ENCODE results near the gene SNX24. TPM values are rescaled to one million over a fixed set of nuclear protein-coding genes. Genes with fewer than 3 reads are reported as not detected.

SNX24 gene
- total RNA-seq, 1 donor from 2014 or later: 19.3 TPM

DNA sequence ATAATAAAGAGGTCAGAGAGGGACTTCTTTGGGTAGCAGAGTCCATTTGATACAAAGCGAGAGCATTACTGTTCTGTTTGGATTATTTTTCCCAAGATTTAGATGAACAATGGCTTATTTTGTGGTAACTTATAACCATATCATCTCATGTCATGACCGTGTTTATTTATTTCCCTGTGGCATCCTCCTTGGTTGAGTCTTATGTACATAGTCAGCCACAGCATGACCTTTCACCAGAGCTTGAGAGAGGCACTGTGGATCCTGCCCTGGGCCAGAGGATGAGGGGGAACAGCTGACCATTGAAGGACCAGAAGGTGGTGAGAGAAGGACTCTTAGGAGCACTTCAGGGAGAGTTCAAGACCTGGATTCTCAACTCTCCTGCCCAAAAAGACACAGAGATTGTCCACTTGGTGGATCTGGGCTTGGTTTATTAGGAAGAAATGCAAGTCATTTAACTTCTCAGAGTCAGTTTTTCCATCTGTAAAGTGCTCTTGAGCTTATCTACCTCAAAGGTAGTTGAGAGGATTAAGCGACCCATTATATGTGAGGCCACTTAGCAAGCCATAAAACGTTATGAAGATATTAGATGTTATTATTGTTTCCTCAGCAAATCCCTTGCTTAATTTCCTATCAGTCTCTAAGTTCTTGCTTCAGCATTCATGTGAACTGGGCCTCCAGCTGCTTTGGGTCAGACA is 139.7 kb downstream of the SNX24 start:
- no peak for DNase-seq
- intact Hi-C loops (cut with micrococcal nuclease): no loop called here
- no peak for ATAC-seq

DNA sequence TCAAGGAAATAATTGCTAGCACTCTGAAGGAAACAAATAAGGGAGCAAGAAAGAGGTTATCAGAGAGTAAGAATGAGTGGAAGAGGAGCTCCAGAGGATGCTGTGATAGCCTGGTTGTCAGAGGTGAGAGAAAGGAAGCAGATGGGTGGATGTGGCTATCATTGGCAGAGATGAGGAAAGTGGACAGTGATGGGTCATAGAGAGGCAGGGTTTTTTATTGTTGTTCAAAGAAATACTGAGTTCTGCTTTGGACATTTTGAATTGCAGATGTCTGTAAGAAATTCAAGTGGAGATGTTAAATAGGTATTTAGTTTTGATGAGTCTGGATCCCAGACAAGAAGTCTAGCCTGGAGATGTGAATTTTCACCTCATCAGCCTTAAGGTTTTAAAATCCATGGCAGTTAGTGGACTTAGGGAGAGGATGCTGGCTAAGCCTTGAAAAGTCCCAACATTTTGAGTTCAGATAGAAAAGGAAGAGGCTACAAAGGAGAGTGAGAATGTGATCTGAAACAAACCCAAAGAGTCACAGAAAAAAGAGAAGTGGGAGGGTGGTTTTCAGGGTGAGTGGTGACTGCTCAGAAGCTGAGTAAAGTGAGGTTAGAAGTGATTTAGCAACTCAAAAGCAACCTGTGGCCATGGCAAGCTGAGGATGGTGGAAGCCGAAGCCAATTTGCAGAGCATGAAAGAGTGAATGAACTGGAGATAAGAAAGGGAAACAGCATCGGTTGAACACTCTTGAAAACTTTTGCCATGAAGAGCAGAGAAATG is 140.7 kb downstream of the SNX24 start:
- intact Hi-C loops (cut with micrococcal nuclease): no loop called here
- ATAC-seq: no peak

DNA sequence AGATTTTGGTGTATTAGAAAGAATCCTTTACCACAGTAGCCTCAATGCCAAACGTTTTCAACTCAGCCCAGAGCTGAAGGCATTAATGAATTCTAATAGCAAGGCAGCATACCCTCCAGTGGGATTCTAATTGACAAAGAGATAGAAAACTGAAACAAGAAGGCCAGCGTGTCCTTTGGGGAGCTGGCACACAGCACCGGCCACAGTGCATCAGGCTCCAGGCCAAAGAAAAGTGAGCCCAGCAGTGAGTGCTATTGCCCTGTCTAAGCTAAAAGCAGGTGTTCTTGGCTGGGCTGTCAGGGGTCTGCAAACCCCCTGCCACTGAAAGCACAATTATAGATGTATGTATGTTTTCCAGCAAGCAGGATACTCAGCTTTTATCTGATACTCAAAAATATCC is 150.7 kb downstream of the SNX24 start:
- intact Hi-C loops (cut with micrococcal nuclease): no loop called here
- no peak for DNase-seq
- no peak for ATAC-seq

More for the DNA sequence above, 140.7 kb downstream of the SNX24 start:
- DNase-seq: no peak

DNA sequence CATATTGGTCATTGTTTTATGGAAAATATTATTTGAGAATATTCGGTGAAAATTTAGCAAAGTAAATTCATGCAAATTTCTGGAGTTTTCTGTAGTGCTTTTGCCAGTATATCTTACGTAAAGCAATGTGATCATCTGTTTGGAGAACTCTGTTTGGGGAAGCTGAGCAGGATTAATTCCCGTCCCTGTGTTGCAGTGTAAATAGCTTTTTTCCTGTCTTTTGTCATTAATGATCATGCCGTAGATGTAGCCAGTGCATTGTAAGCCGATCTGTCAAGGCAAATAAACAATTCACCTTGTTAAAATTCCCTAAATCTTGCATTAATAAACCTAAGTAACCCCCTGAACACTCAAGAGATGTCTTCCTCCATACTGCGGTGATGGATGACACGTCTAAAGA is 151.9 kb downstream of the SNX24 start:
- ATAC-seq (no peak), DNase-seq (no peak)
- intact Hi-C loops (cut with micrococcal nuclease): no loop called here

DNA sequence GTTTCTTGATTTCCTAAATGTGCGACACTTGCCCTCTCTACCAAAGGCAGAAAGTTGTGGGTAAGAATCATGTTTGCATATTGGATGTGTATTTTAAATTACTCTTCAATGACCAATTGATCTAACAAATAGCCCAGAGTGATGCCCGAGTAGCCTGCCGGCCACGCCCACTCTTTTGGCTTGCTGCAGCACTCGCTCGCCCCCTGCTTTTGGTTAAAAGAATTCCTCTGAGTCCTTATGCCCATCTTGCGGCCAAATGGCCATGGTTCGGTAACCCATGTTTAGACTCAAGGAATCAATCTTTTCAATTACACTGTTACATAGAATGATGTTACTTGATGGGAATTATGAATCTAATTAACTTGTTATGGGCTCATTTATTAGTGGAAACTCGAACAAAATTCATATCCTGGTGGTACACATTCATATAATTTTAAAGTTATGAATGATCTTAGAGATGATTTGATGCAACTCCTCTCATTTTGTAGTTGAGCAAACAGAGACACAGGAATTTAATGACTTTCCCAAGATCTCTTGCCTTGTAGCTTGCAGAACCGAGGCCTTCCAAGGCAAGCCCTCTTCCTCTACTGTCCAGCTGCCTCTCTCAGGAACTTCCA is 154.6 kb downstream of the SNX24 start:
- DNase-seq: peak; percentile 33
- ATAC-seq: no peak
- intact Hi-C loops (cut with micrococcal nuclease): no loop called here

DNA sequence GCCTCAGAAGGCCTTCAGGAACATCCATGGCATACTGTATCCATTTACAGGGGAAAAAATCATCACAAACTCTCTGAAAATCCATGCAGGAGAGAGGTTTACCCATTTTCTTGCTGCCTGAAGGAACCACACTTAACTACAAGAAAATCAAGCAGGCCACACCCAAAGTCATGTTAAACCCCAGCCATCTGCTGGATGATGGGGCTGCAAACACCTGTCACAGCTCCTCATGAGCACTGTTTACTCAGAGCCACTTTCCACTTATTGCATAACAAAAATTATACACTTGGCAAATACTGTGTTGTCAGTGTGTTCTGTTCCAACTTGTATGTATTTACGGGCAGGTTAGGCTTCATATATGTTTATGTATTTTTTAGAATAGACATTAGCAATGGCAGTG is 155.3 kb downstream of the SNX24 start:
- no peak for ATAC-seq
- intact Hi-C loops (cut with micrococcal nuclease): no loop called here
- DNase-seq: no peak

DNA sequence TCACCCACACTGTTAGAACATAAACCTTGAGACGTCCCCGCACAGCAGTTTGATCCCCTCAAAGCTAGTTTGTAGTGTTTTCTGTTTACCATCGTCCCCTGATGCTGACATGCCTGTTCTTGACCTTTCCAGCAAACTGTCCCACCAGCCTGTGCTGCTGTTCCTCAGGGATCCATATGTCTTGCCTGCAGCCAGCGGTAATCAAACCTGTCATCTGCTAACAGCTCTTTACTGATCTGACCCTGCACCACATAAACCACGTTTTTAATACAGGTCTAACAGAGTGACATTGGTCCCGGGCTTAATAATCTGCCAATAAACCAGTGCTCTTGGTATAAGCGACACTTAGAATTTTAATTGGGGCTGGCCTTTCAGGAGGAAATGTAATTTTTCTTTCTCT is 156.4 kb downstream of the SNX24 start:
- DNase-seq: no peak
- no peak for ATAC-seq
- intact Hi-C loops (cut with micrococcal nuclease): no loop called here

DNA sequence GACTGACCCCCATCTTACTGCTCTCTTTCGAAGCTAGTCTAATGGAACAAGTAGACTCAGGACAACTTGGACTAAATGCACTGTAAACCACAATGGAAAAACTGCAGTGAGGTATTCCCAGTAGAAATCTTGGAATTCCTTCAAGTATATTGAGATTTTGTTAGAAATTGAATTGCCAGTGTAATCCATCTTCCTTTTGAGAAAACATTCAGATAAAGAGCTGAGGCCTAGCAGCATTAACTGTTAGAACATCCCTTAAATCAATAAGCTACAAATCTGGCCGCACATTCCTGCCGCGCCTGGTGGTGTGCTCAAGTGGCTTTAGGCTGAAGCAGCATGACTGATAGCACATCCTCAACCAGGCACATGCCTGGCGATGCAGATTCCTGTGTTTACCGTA is 161.8 kb downstream of the SNX24 start:
- ATAC-seq: no peak
- intact Hi-C loops (cut with micrococcal nuclease): no loop called here
- DNase-seq: no peak

DNA sequence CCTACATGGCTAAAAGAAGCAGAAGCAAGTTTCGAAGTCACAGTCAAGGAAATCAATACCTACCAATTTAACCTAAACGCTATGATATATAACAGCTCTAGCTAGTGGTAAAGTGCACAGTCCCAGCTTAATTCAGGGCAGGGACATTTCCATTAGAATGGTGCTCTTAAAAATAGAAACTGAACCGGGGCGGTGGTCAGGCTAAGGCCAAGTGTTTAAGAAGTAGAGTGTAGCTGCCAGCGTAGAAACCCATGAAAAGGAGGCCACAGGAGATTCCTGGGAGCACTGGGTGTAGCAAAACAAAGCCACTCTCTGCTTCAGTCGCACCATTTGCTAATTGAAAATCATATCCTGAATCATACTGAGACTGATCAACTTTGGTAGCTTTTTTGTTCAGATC is 162.3 kb downstream of the SNX24 start:
- no peak for DNase-seq
- ATAC-seq: no peak
- intact Hi-C loops (cut with micrococcal nuclease): no loop called here

DNA sequence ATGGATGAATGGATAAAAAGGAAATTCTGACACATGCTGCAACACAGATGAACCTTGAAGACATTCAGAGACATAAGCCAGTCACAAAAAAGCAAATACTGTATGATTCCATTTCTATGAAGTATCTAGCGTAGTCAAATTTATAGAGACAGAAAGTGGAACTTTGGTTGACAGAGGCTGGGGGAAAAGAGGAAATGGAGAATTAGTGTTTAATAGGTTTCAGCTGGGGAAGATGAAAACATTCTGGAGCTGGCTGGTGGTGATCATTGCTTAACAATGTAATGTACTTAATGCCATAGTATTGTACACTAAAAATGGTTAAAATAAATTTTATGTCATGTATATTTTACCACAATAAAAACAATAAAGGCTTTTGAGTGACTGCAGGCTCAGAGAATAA is 166.9 kb downstream of the SNX24 start:
- intact Hi-C loops (cut with micrococcal nuclease): no loop called here
- ATAC-seq (no peak), DNase-seq (no peak)

DNA sequence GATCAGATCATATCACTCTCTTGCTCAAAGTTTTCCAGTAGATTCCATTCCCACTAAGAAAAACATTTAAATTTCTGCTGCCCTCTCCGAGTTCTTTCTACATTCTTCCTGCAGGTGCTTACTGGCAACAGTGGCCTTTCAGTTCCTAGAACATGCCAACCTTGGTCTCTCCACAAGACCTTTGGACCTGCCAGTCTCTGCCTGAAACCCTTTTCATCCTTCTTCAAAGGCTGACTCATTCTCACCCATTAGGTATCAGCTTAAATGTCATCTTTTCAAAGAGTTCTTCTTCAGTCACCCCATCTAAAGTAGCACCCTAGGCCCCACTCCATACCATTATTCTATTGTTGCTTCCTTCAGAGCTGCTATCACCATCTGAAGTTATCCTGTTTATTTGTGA is 169.3 kb downstream of the SNX24 start:
- ATAC-seq: no peak
- intact Hi-C loops (cut with micrococcal nuclease): no loop called here

DNA sequence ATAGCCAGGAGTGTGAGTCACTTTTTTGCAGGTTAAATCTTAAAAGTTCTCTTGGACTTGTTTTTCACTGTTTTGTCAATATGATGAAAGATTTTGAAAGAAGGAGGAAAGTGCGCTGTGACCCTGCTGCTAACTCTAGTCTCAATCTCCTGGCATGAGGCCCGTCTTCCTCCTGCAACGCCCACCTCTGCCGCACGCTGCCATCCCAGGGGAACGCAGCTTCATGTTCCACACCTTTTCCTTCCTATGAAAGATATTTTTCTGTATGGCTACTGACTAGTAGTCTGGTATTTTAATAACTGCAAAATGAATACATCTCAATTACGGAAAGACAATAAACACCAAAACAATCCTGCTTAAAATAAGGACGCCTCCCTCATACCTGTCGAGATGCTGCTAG is 182.8 kb downstream of the SNX24 start:
- peak; percentile 56 for ATAC-seq
- DNase-seq: peak; percentile 55
- intact Hi-C loops (cut with micrococcal nuclease): no loop called here

More for the DNA sequence above, 169.3 kb downstream of the SNX24 start:
- no peak for DNase-seq

DNA sequence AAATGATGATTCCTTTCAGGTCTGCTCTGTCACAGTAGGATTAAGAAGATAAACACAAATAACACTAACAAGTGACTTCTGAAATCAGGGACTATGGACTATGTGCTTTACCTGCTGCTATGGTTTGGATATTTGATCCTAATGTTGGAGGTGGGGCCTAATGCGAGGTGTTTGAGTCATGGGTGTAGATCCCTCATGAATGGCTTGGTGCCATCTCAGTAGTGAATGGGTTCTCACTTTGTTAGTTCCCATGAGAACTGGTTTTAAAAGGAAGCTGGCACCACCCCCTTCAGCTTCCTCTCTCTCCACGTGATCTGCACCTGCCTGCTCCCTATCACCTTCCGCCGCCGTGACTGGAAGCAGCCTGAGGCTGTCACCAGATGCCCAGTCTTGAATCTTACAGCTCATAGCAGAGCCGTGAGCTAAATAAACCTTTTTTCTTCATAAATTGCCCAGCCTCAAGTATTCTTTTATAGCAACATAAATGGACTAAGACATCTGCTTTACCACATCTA is 187.8 kb downstream of the SNX24 start:
- ATAC-seq: no peak
- intact Hi-C loops (cut with micrococcal nuclease): no loop called here
- no peak for DNase-seq

DNA sequence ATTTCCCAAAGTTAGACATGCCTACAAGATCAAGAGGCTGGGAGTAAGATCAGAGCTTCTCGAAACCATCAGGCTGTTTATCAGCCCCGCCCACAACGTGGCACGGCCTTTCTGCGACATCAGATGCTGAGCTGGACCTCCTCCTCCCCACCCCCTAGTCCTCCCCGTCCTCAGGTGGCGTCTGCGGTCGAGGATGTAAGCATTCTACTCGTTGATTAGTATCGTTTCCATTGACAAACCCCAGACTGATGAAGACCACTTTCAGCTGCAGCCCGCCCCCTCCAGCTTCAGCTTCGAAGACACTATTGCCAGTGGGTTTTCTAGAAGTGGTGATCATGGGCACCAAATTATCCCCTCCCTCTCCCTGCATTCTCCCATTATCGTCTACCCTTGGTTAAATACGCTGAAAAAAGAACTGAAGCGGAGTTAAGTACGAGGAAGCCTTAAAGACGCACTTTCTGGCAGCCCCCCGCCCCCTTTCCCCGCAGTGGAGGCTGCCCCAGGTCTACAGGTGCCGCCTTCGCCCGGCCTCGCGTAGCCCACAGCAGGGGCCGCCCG is 190.0 kb downstream of the SNX24 start:
- DNase-seq: peak; percentile 59
- intact Hi-C loops (cut with micrococcal nuclease): no loop called here
- ATAC-seq: no peak

DNA sequence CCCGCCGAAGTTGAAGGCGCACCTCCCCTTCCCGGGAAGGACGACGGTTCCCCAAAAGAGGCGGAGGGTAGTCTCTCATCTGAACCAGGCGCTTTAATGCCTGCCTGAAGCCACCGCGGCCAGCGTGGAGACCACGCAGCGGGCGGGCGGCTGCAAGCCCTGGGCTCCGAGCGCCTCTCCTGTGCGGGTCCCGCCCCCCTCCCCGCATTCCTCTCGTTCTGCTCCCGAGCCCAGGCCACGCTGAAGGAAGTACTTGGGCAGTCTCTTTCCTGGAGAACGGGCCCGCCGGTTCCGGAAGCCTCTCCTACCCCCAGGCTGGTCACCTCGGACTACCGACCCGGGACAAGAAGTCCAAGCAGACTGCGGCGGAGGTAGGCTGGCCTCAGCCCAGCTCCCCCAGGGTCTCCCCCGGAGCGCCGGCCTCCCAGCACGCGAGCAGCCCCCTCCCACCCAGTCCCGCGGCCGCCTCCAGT is 190.5 kb downstream of the SNX24 start:
- DNase-seq: no peak
- intact Hi-C loops (cut with micrococcal nuclease): no loop called here
- peak; percentile 65 for ATAC-seq

DNA sequence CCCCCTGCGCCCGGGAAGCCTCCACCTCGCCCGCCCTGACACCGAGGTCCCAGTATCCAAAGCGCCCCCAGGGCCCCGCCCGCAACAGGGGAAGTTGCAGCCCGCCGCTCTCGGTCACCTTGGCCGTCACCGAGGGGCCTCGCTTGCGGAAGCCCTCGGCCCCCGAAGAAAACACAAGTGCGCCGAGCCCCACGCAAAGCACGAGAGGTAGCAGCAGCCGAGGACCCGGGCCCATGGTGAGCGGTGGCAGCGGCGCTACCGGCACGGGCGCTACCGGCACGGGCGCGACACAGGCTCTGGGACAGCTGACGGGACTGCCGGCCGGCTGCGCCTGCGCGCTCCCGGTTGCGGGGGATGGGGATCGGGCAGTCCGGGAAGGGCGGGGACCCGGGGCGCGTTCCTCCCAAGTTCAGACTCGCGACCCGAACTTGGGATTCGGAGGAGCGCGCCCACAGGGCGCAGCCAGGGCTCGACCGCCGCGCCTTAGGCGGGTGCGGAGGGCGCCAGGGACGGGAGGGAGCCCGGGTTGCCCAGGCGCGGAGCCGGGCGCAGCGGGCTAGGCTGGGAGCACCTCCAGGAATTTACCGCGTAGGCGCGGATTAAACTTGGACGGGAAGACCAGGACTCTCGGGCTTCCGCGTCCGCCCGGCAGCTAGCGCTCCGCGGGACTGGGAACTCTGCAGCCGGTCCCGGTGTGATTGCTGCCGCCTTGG is 191.1 kb downstream of the SNX24 start, which contains the start of gene PPIC:
PPIC (minus strand) TSS at position 335 of the 713 bp plus-strand sequence; CDS start at position 235, 100 bp downstream.
- peak; percentile 94 for DNase-seq
- intact Hi-C loops (cut with micrococcal nuclease): no loop called here
- peak; percentile 97 for ATAC-seq

DNA sequence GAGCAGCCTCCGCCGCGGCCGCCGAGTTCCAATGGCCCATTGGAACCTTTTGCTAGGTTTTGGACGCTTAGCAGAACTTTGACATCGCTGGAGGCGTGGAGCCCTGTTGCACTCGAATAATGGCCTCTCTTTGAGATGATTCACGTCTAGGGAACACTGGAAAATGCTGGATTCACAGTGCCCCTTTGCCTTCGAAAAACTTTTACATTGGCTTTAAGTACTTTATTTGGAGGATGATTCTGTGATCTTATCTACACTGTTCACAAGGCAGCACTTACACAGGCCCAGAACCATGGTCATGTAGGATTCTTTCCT is 191.6 kb downstream of the SNX24 start:
- intact Hi-C loops (cut with micrococcal nuclease): no loop called here
- DNase-seq (no peak), ATAC-seq (peak; percentile 1)

DNA sequence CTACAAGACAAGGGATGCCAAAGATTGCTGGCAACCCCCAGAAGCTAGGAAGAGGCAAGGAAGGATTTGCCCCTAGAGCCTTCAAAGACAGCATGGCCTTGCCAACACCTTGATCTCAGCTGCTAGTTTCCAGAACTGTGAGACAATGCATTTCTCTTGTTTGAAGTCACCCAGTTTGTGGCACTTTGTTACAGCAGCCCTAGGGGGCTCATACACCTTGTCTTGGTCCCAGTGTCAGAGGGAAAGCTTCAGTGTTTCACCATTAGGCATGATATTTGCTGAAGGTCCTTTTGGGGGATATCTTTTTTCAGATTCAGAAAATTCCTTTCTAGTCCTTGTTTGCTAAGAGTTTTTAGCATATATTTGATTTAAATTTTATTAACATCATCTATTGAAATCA is 194.3 kb downstream of the SNX24 start:
- no peak for DNase-seq
- ATAC-seq: no peak
- intact Hi-C loops (cut with micrococcal nuclease): no loop called here

DNA sequence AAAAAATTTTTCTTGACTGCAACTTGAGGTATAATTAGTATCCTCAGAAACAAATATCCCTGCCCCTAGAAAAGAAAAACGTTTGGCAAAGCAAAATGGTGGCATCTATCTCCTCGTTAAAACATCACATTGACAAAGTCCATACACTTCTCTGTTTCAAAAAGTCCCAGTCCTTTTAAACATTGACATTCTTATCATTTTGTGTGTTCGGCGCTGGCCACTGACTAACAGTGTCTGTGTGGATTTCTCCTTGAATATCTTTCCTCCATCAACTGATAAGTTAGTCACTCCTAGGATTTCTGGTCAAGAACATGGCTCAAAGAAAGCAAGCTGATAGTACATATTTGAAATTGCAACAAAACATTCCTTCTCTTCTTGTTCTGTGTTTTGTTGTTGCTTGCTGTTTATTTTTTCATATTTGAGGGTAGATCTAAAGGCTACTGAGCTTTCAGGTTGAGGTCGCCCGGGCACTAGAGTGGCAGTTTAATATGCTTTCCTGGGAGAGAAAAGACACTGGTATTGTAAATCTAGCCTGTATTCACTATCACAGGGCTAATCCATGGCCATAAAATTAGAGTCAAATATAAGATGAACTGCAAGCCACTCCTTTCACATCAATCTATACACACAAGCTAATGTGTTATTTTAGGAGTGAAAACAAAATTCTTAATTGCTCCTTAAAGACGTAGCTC is 199.7 kb downstream of the SNX24 start:
- intact Hi-C loops (cut with micrococcal nuclease): no loop called here
- no peak for ATAC-seq
- DNase-seq: no peak

Data from left ventricle myocardium superior (tissue), 1 donor.